Uterus (tissue), 2 donors: Measurements from ENCODE around the gene HOXB7.

ENCODE experiments used
- POLR2A ChIP-seq, 2 donors: fragments of 450-650 bp; IDR thresholded peaks; one replicate each; pipeline ENCODE4 v1.6.1; 2016; ENCODE audit warnings: antibody characterized with exemption in 2 of 2, mild to moderate bottlenecking in 1 of 2, moderate library complexity in 1 of 2
- TF ChIP-seq, protein P1 (sequence below), 4 experiments: fragments of 200-600 bp in 2 of 4; fragments of 450-650 bp in 2 of 4; sonication (generic) in 2 of 4; IDR thresholded peaks; one replicate each; pipeline ENCODE4 v1.5.1; 2016 to 2019; ENCODE audit warnings: antibody characterized with exemption in 4 of 4, mild to moderate bottlenecking in 2 of 4, moderate library complexity in 1 of 4

DNA sequence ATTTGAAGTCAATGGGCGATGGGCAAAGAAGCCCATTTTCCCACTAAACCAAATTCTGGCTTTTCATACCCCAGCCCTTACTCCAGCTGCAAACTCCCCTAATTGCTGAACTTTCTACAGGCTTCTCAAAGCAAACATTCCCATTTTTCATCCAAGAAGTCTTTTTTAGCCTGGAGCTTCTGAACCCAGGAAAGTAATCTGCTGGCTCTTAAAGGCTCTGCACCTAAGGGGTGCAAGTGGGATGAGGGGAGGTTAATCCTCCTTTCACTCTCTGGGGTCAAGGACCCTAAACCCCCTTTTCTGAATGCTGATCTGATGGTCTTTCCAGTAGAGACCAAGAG lies 2.4 kb downstream of the HOXB7 start:
- TF ChIP-seq, protein P1, sequence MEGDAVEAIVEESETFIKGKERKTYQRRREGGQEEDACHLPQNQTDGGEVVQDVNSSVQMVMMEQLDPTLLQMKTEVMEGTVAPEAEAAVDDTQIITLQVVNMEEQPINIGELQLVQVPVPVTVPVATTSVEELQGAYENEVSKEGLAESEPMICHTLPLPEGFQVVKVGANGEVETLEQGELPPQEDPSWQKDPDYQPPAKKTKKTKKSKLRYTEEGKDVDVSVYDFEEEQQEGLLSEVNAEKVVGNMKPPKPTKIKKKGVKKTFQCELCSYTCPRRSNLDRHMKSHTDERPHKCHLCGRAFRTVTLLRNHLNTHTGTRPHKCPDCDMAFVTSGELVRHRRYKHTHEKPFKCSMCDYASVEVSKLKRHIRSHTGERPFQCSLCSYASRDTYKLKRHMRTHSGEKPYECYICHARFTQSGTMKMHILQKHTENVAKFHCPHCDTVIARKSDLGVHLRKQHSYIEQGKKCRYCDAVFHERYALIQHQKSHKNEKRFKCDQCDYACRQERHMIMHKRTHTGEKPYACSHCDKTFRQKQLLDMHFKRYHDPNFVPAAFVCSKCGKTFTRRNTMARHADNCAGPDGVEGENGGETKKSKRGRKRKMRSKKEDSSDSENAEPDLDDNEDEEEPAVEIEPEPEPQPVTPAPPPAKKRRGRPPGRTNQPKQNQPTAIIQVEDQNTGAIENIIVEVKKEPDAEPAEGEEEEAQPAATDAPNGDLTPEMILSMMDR (IDR thresholded peaks at IDR 0.05), result no peak
- no peak for TF ChIP-seq POLR2A (IDR thresholded peaks at IDR 0.05)
